Ovary (tissue), 9 donors: Measurements from ENCODE around the gene P2RY2. TPM values are rescaled to one million over a fixed set of nuclear protein-coding genes. Genes with fewer than 3 reads are reported as not detected.
"Not testable (repeated sequence)": the region's sequence is repeated elsewhere in the genome, so short reads cannot be mapped to it uniquely, and the experiment has no call there.

Source experiments
- DNase-seq, 5 donors: peaks; one replicate each; pipeline ENCODE4 v3.0.0-alpha.2; 2019 to 2020
- H3K27ac ChIP-seq, 2 donors: fragments of 200-600 bp; one replicate each; pipeline versions ENCODE4 v1.5.1 to v1.8.0; 2019 to 2022
- H3K27me3 ChIP-seq: fragments of 200-600 bp; one replicate; pipeline ENCODE4 v1.8.0; 2022
- H3K36me3 ChIP-seq: fragments of 200-600 bp; sonication (generic); one replicate; pipeline ENCODE4 v1.5.1; 2019
- H3K4me1 ChIP-seq: one replicate; pipeline ENCODE4 v1.8.1; 2013; ENCODE audit warnings: mild to moderate bottlenecking, moderate library complexity; ENCODE audit not compliant: insufficient read depth
- H3K4me3 ChIP-seq: fragments of 200-600 bp; sonication (generic); one replicate; pipeline ENCODE4 v1.5.1; 2017
- H3K9me3 ChIP-seq, 2 donors: fragments of 200-600 bp in 1 of 2; sonication (generic) in 1 of 2; one replicate each; pipeline versions ENCODE4 v1.5.1 to v1.8.1; 2013 to 2019; ENCODE audit warnings: mild to moderate bottlenecking in 1 of 2, moderate library complexity in 1 of 2
- CTCF ChIP-seq, 3 donors: fragments of 450-650 bp in 2 of 3; fragments of 200-600 bp in 1 of 3; IDR thresholded peaks; one replicate each; pipeline versions ENCODE4 v1.5.1 to v1.8.0; 2016 to 2022; ENCODE audit warnings: antibody characterized with exemption in 3 of 3, mild to moderate bottlenecking in 1 of 3
- EP300 ChIP-seq: sonication (generic); formaldehyde crosslinking; IDR thresholded peaks from one replicate; pipeline ENCODE4 v1.6.1; 2017; ENCODE audit warnings: antibody characterized with exemption
- POLR2A ChIP-seq: fragments of 450-650 bp; IDR thresholded peaks from one replicate; pipeline ENCODE4 v1.6.1; 2017; ENCODE audit warnings: antibody characterized with exemption, mild to moderate bottlenecking, moderate library complexity
- WGBS, 3 donors: extraction: QIAGEN DNeasy Blood & Tissue Kit in 1 of 3; methylation state at CpG; one replicate each; pipeline versions ENCODE4 v1.1.5 to v1.1.7; 2013 to 2017; 5-methylcytosine and 5-hydroxymethylcytosine counted together
- intact Hi-C, 4 donors: fragments of 100-400 bp; cut with DNase I; formaldehyde crosslinking; loops; one replicate each; pipeline versions ENCODE4 v1.11.0 to v1.15.1; 2022 to 2023
- polyA plus RNA-seq, 2 donors: library from polyadenylated mRNA; stranded (reverse); fragments of 200-250 nt in 1 of 2; fragments of 350-450 nt in 1 of 2; fragmentation: Illumina TruSeq in 1 of 2; extraction: RNeasy Lipid Tissue Mini Kit (QIAGEN cat#74804) in 1 of 2; gene quantifications; one replicate each; pipeline ENCODE4 v1.2.3, GENCODE V29; 2013 to 2014
- total RNA-seq, 7 donors: library from RNA; depleted of rRNA in 2 of 7; stranded (reverse); fragments of >200 nt in 2 of 7; fragmentation: NEBNext Ultra II Directional in 3 of 7; extraction: Animal tissue kit (Norgen Biotek cat#: 25700) in 3 of 7; gene quantifications; one replicate each; pipeline versions ENCODE4 v1.1.0 to v1.2.4, GENCODE V29; 2016 to 2023
- donor health status: DM: no; HTN: no; CAD: no; lungs with moderate emphysema.
- donor health status: DM: no; HTN: no; CAD: no.
- donor health status: Bipolar disorder and iron deficiency.
- donor health status: DM: yes; HTN: yes; CAD: no.
- donor health status: DM: no; HTN: no; CAD: no.
- donor health status: DM: yes; HTN: yes; CAD: no.

The P2RY2 gene
- total and polyA plus RNA-seq, 9 donors = 0.44 to 1.6 (median 1.0) TPM

DNA sequence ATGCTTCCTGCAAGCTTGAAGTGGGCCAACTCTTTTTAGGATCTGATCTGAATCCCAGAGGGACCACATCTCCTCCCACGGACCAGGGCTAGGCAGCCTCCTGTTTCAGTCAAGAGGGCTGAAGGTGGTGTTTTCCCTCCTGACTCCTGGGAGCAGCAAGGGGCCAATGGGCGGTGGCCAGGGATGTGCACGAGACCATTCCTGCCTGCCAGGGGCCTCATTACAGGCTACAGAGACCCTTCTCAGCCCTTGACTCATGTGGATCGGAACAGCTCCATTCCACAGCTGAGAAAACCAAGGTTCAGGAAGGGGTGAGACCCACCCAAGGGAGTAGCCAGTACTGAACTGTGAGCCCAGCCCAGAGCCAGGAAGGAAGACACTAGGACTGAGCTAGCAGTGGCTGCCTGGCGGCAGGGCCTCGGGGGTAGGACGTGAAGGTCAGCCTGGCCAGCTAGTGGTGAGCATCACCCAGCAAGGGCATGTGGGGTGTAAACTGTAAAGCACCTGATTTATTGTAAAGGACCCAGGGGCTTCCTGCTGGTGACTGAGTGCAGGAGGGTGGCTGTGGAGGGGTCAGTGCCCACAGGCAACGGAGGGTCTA lies 50.7 kb downstream of the P2RY2 start:
- H3K36me3 ChIP-seq = no peaks in the 10 kb centered on the region
- 84 to 89% (median 85%) methylated on average over 8 of the region's 8 CpGs for WGBS, 3 donors
- intact Hi-C loops = no loop called here
- no peaks in the 10 kb centered on the region for H3K9me3 ChIP-seq
- H3K27me3 ChIP-seq = no peaks in the 10 kb centered on the region
- no peak for DNase-seq
- H3K27ac ChIP-seq = no peak overlapping the region
- peaks cover 3% of the 10 kb centered on the region for H3K4me1 ChIP-seq
- no peak overlapping the region for H3K4me3 ChIP-seq
- TF ChIP-seq EP300 = no peak
- no peak for TF ChIP-seq CTCF (IDR thresholded peaks at IDR 0.05)
- no peak for TF ChIP-seq POLR2A

- H3K27me3 ChIP-seq = no peaks in the 10 kb centered on the region
- no peak for TF ChIP-seq CTCF (IDR thresholded peaks at IDR 0.05)
- TF ChIP-seq EP300 = no peak
- intact Hi-C loops = no loop called here
- no peaks in the 10 kb centered on the region for H3K9me3 ChIP-seq
- peaks cover under 1% of the 10 kb centered on the region for H3K4me1 ChIP-seq
- H3K4me3 ChIP-seq = no peak overlapping the region
- DNase-seq = no peak
- H3K27ac ChIP-seq = no peak overlapping the region
- H3K36me3 ChIP-seq = no peaks in the 10 kb centered on the region
- WGBS, 3 donors = 84 to 91% (median 84%) methylated on average over 7 of the region's 7 CpGs
Observed at GRCh38 chr11:73269459-73270015, 51.5 kb downstream of the P2RY2 start.

GRCh38 chr11:73270016-73270854 lies 52.2 kb downstream of the P2RY2 start:
- WGBS, 3 donors = 93 to 96% (median 93%) methylated on average over 7 of the region's 7 CpGs
- Histone ChIP-seq H3K4me3 (no peak overlapping the region), H3K27ac (no peak overlapping the region), H3K36me3 (no peaks in the 10 kb centered on the region), H3K27me3 (no peaks in the 10 kb centered on the region), H3K9me3 (no peaks in the 10 kb centered on the region), H3K4me1 (no peaks in the 10 kb centered on the region)
- TF ChIP-seq CTCF (IDR thresholded peaks at IDR 0.05) = no peak
- TF ChIP-seq POLR2A = no peak
- TF ChIP-seq EP300 = no peak
- no peak for DNase-seq
- intact Hi-C loops = no loop called here

- Histone ChIP-seq H3K27me3 (no peaks in the 10 kb centered on the region), H3K9me3 (no peaks in the 10 kb centered on the region), H3K27ac (no peak overlapping the region), H3K4me3 (no peak overlapping the region), H3K36me3 (no peaks in the 10 kb centered on the region), H3K4me1 (no peaks in the 10 kb centered on the region)
- intact Hi-C loops = no loop called here
- no peak for DNase-seq
- TF ChIP-seq CTCF (IDR thresholded peaks at IDR 0.05) (no peak), EP300 (no peak), POLR2A (no peak)
- 83 to 84% (median 83%) methylated on average over 18 of the region's 18 CpGs for WGBS, 3 donors
Observed at GRCh38 chr11:73270855-73271477, 52.9 kb downstream of the P2RY2 start.

DNA sequence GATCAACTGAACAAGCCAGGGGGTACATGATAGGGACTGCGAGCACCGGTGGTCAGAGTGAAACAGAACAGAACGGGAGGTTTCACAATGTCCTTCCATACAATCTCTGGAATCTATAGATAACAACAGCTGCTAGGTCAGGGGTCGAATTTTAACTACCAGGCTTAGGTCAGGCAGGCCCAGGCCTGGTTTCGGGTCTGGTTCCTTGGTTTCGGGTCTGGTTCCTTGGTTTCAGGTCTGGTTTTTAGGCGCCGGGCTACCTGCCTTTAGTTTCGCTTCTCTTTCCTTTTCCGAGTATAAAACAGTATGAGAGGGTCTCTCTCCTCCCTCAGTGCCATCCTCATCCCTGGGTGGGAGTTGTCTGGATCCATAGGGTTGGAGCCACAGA lies 53.4 kb downstream of the P2RY2 start:
- H3K27ac ChIP-seq, H3K27me3 ChIP-seq, intact Hi-C loops, DNase-seq, H3K36me3 ChIP-seq, H3K4me1 ChIP-seq, H3K9me3 ChIP-seq, H3K4me3 ChIP-seq: not testable (repeated sequence)
- 87 to 89% (median 87%) methylated on average over 10 of the region's 10 CpGs for WGBS, 3 donors
